Measurements from ENCODE around the gene PILRA. TPM values are rescaled to one million over a fixed set of nuclear protein-coding genes. Genes with fewer than 3 reads are reported as not detected.
"Not testable (repeated sequence)": the region's sequence is repeated elsewhere in the genome, so short reads cannot be mapped to it uniquely, and the experiment has no call there.

Gene PILRA
- total RNA-seq, 1 donor = 0.36 TPM

GRCh38 chr7:100443096-100443840 lies 70.0 kb downstream of the PILRA start:
- no peaks in the 10 kb centered on the region for H3K27me3 ChIP-seq (ENCODE audit: insufficient read depth, low read length)
- H3K36me3 ChIP-seq (ENCODE audit: insufficient read depth, low read length) = no peaks in the 10 kb centered on the region
- H2AFZ ChIP-seq (ENCODE audit: low read length) = no peak overlapping the region
- no peaks in the 10 kb centered on the region for H4K20me1 ChIP-seq (ENCODE audit: insufficient read depth, low read length)
- no peak for TF ChIP-seq CTCF (IDR thresholded peaks at IDR 0.05; ENCODE audit: extremely low read depth, low read depth, low read length)
- H3K9me3 ChIP-seq (ENCODE audit: low read depth, low read length) = no peaks in the 10 kb centered on the region
- H3K79me2 ChIP-seq (ENCODE audit: insufficient read depth, low read length) = no peaks in the 10 kb centered on the region
- peaks cover 28% of the 10 kb centered on the region for H3K4me1 ChIP-seq (ENCODE audit: insufficient read depth, low read length)
- no peak overlapping the region for H3K4me2 ChIP-seq (ENCODE audit: insufficient read depth, low read length)
- peak; percentile 50 for DNase-seq (ENCODE audit: insufficient read length, low spot score, missing footprints)
- H3K27ac ChIP-seq (ENCODE audit: low read depth, low read length) = peak overlapping the region; percentile 75
- H3K4me3 ChIP-seq (ENCODE audit: insufficient read depth, low read length) = no peak overlapping the region

- Histone ChIP-seq H3K27me3 (ENCODE audit: insufficient read depth, low read length) (no peaks in the 10 kb centered on the region), H3K4me1 (ENCODE audit: insufficient read depth, low read length) (peaks cover 22% of the 10 kb centered on the region), H2AFZ (ENCODE audit: low read length) (peak overlapping the region; percentile 85), H3K4me3 (ENCODE audit: insufficient read depth, low read length) (no peak overlapping the region), H3K36me3 (ENCODE audit: insufficient read depth, low read length) (no peaks in the 10 kb centered on the region), H3K9me3 (ENCODE audit: low read depth, low read length) (no peaks in the 10 kb centered on the region), H3K27ac (ENCODE audit: low read depth, low read length) (peak overlapping the region; percentile 75), H4K20me1 (ENCODE audit: insufficient read depth, low read length) (no peaks in the 10 kb centered on the region), H3K79me2 (ENCODE audit: insufficient read depth, low read length) (no peaks in the 10 kb centered on the region), H3K4me2 (ENCODE audit: insufficient read depth, low read length) (no peak overlapping the region)
- no peak for TF ChIP-seq CTCF (IDR thresholded peaks at IDR 0.05; ENCODE audit: extremely low read depth, low read depth, low read length)
- DNase-seq (ENCODE audit: insufficient read length, low spot score, missing footprints) = peak; percentile 94
Measured at GRCh38 chr7:100444311-100445278, 71.3 kb downstream of the PILRA start.

GRCh38 chr7:100446040-100446439 lies 72.8 kb downstream of the PILRA start:
- H3K27ac ChIP-seq (ENCODE audit: low read depth, low read length) = peak overlapping the region; percentile 47
- no peak overlapping the region for H3K4me2 ChIP-seq (ENCODE audit: insufficient read depth, low read length)
- peaks cover 22% of the 10 kb centered on the region for H3K4me1 ChIP-seq (ENCODE audit: insufficient read depth, low read length)
- H3K36me3 ChIP-seq (ENCODE audit: insufficient read depth, low read length) = no peaks in the 10 kb centered on the region
- H3K9me3 ChIP-seq (ENCODE audit: low read depth, low read length) = no peaks in the 10 kb centered on the region
- H3K27me3 ChIP-seq (ENCODE audit: insufficient read depth, low read length) = no peaks in the 10 kb centered on the region
- DNase-seq (ENCODE audit: insufficient read length, low spot score, missing footprints) = peak; percentile 91
- H3K79me2 ChIP-seq (ENCODE audit: insufficient read depth, low read length) = no peaks in the 10 kb centered on the region
- no peaks in the 10 kb centered on the region for H4K20me1 ChIP-seq (ENCODE audit: insufficient read depth, low read length)
- H3K4me3 ChIP-seq (ENCODE audit: insufficient read depth, low read length) = no peak overlapping the region
- peak overlapping the region; percentile 86 for H2AFZ ChIP-seq (ENCODE audit: low read length)
- TF ChIP-seq CTCF (IDR thresholded peaks at IDR 0.05; ENCODE audit: extremely low read depth, low read depth, low read length) = no peak

- not testable (repeated sequence) for H3K36me3 ChIP-seq (ENCODE audit: insufficient read depth, low read length); H3K27me3 ChIP-seq (ENCODE audit: insufficient read depth, low read length); H3K4me2 ChIP-seq (ENCODE audit: insufficient read depth, low read length); H3K9me3 ChIP-seq (ENCODE audit: low read depth, low read length); H3K4me3 ChIP-seq (ENCODE audit: insufficient read depth, low read length); DNase-seq (ENCODE audit: insufficient read length, low spot score, missing footprints); H2AFZ ChIP-seq (ENCODE audit: low read length); H4K20me1 ChIP-seq (ENCODE audit: insufficient read depth, low read length); H3K27ac ChIP-seq (ENCODE audit: low read depth, low read length); H3K79me2 ChIP-seq (ENCODE audit: insufficient read depth, low read length)
- H3K4me1 ChIP-seq (ENCODE audit: insufficient read depth, low read length) = peaks cover 22% of the 10 kb centered on the region
Measured at GRCh38 chr7:100447363-100447762, 74.1 kb downstream of the PILRA start.
